Endometrium (tissue), 2 donors: ENCODE data around the gene TNIP1.

ENCODE experiments used
- FAIRE-seq: peaks from 2 replicates; lab custom pipeline; 2012; peaks lifted over from hg19 to GRCh38; lab: Jason Lieb, UNC
- donor health status: control.
- donor health status: control.

TNIP1 gene

DNA sequence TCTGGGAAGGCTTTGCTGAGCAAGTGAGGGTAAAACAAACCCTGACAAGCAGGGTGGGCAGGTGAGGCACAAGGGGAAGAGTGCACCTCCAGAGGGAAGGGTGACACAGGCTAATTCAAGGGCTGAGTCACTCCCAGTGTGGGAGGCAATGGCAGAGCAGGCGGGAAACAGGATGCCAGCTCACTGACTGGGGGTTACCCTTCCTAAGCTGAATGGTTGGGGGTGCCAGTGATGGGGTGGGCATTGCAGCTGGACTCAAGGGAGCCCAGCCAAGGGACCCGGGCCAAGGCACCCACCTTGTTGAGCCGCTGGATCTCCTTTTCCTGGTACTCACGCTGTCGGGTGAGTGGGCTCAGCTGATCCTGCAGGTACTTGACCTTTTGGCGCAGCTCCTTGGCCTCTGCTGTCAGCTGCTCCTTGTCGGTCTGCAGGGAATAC is 42.0 kb downstream of the TNIP1 start:
- no peak for FAIRE-seq

GRCh38 chr5:151038412-151038745 is 42.5 kb downstream of the TNIP1 start:
- no peak for FAIRE-seq

- FAIRE-seq, result peak; percentile 51
These were observed 43.0 kb downstream of the TNIP1 start for GRCh38 chr5:151037561-151038411.

- FAIRE-seq, result no peak
These were observed 44.3 kb downstream of the TNIP1 start for GRCh38 chr5:151036556-151036955.

DNA sequence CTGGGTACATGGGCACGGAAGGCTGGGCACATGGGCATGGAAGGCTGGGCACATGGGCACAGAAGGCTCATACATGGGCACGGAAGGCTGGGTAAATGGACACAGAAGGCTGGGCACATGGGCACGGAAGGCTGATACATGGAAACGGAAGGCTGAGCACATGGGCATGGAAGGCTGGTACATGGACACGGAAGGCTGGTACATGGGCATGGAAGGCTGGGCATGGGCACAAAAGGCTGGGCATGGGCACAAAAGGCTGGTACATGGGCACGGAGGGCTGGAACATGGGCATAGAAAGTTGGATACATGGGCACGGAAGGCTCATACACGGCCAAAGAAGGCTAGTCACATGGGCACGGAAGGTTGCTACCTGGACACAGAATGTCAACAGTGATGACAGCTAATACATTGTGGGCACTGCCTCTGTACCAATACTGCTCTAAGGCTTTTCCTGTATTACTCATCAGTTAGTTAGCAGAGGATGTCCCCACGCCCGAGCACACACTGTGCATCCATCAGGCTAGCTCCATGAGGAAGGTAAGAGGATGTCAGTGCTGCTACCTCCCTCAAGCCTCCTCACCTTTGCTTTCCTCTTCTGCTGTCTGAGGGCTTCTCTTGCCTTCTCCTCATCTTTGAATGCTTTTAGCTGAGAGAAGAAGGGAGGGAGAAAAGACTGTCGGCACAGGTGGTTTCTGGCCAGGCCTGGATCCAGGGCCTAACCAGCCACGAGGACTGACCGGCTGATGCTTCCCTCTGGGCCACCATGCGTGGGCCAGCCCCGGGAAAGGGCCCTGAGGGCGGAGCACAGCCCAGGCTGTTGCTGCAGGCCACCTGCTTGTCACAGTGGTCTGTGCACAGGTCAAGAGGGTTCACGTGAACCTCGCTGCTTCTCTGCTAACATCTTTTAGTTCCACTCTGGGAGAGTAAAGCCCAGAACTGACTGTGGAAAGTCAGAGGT is 46.1 kb downstream of the TNIP1 start:
- FAIRE-seq, result no peak

DNA sequence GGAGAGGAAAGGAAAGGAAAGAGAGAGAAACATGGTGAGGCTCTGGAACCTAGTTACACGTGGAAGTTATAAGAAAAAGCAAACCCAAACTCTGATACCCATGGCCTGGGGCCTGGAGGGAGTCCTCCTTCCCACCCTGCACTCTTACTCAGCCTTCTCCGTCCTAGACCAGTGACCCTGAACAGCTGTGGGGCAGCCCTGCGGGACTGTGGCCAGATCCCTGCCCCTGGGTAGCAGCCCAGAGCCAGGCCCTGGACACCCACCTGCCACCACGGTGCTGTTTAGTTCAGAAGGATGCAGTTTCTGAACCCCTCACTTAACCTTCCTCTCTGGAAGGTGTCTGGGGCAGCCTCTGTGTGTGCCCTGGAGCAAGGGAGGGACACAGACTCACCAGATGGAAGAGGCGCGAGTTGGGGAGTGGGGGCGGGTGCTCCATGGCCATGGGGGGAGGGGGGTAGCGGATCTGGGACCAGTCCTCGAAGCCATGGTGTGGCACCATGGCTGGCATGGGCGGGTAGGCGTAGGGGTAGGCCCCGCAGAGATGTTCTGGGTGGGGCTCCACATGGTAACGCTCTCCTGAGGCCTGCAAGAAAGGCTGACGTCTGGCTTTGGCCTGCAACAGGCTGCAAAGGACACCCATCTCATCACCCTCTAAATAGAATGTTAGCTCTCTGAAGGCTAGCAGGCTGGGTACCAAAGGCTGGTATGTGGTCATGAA is 47.5 kb downstream of the TNIP1 start:
- FAIRE-seq, result no peak

DNA sequence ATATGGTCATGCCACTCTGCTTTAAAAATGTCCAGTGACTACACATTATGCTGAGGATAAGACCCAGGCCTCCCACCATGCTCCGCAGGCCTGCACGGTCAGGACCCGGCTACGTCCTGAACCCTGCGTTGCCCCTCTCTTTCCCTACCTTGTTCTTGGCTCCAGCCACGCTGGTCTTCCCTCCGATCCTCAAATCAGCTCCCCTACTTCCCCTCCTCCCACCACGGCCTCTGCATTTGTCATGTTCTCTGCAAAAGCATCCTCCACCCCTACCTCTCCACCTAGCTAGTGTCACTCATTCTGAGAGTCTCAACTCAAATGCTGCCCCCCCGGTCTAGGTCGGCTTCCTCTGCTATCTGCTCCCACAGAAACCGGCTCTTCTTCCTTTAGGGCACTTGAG is 49.3 kb downstream of the TNIP1 start:
- no peak for FAIRE-seq

DNA sequence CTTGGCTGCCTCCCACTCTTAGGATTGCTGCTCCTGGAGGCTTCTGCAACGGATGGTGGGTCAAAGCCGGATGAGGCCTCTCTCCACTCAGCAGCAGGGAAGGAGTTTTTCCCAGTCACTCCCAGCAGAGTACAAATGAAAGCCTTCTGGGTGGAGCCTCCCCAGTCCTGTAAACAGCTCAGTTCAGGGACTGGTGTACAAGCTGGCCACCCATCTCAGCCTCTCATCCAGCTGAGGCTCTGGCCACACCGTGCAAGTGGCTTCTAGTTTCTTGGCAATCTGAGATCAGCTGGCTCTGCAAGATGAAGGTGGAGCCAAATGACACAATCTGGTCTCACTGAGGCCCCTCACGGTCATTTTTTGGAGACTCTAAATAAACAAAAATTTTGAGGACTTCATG is 50.5 kb downstream of the TNIP1 start:
- FAIRE-seq, result no peak

GRCh38 chr5:151030056-151030336 is 50.8 kb downstream of the TNIP1 start:
- FAIRE-seq, result no peak

- FAIRE-seq, result no peak
These were observed 51.4 kb downstream of the TNIP1 start for GRCh38 chr5:151029179-151030055.

- no peak for FAIRE-seq
These were observed 52.1 kb downstream of the TNIP1 start for GRCh38 chr5:151028717-151029116.

- FAIRE-seq, result no peak
These were observed 52.8 kb downstream of the TNIP1 start for GRCh38 chr5:151027961-151028479.

- no peak for FAIRE-seq
These were observed 54.2 kb downstream of the TNIP1 start for GRCh38 chr5:151026679-151027078.

- no peak for FAIRE-seq
These were observed 54.7 kb downstream of the TNIP1 start for GRCh38 chr5:151026088-151026487.

DNA sequence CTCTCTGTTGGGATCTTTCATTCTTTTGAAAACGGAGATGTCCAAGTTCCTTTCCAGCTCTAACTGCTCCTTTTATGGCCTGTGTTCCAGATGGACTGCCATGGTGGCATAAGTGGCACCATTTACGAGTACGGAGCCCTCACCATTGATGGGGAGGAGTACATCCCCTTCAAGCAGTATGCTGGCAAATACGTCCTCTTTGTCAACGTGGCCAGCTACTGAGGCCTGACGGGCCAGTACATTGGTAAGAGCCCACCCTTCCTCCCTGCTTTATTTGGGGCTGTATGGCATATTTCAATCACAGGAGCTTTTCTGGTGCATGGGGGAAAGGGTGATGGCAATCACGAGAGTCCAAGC is 55.6 kb downstream of the TNIP1 start:
- no peak for FAIRE-seq

DNA sequence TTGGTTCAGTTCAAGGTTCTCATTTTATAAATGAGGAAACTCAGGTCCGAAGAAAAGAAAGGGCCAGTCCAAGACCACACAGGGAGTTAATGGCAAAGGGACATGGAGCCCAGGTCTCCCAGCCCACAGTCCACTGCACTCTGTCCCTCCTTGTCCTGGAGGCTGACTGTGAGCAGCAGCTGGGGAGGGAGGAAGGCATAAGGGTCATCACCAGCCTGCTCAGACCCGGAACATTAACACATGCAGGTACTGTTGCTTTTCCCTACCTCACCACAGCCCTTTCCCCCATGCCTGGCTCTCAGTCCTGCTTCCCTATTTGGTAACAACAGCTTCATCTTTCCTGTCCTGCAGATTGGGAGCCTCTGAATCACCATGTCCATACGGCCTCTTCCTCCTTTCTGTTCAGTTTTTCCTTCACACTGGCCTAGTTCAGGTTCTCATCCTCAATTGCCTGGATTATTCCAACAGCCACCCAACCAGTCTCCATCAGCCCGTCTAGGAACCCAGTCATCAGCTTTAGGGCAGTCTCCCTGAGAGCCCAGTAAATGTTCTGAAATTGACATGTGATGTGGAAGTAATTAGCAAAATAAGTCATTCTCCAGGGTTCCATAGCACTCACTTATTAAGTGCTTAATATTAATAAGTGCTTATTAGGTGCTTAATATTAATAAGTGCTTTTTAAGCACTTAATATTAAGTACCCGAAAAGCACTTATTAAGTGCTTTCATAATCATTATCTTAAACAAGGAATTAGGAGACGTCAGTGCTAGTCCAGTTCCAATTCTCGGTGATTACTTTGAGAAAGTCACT is 56.2 kb downstream of the TNIP1 start:
- no peak for FAIRE-seq

DNA sequence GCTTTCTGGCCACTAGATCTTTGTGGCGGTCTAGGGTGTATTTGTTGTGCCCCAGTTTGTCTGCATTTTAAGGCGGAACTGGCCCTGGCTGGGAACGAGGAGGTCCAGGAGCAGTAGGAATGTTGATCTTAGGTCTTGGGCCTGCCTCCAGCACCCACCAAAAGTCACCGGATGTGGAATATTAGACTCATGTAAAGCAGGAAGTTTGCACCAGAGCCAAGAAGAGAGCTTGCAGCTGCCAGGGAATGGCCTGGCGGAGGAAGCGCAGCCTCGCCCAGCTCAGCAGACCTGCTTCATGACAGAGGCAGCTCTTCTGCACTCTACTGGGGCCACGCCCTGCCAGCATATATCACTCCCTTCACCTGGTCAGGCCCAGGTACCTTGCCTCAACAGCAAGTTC is 57.2 kb downstream of the TNIP1 start:
- FAIRE-seq, result no peak

- FAIRE-seq, result no peak
These were observed 57.7 kb downstream of the TNIP1 start for GRCh38 chr5:151023047-151023615.

DNA sequence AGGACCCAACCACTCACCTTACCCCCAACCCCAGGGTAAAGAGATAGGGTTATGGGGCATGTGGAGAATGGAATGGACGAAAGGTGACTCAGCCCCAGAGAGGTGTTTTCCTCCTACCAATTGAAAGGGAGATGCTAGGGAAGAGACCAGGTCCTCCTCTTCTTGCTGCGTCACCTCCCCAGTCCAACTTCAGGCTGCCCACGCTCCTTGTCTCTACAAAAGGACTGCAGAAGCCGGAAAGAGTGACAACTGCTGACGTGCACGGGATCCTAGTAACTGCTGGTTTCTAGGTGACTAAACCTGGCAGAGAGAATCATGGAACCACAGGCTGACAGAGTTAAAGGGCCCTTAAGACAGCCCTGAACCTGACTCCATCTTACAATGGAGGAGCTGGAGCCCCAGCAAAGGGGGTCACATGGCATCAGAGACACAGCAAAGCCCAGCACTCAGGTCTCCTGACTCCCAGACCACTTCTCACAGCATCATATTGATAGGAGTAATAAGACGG is 58.3 kb downstream of the TNIP1 start:
- FAIRE-seq, result no peak

- no peak for FAIRE-seq
These were observed 59.1 kb downstream of the TNIP1 start for GRCh38 chr5:151021746-151022145.
